GM12878 (cell line): ENCODE measurements around the gene CDH1.

Experiments used
- CTCF ChIP-seq, 3 experiments: IDR thresholded peaks in 2 of 3; conservative IDR thresholded peaks in 1 of 3; 2 replicates each; pipeline ENCODE4 v1.5.1; 2011; ENCODE audit warnings: low read depth in 3 of 3, low read length in 3 of 3, mild to moderate bottlenecking in 3 of 3, control low read depth in 2 of 3, moderate library complexity in 2 of 3, inconsistent platforms in 1 of 3, mixed read lengths in 1 of 3; ENCODE audit not compliant: control insufficient read depth in 2 of 3, insufficient read depth in 1 of 3; ENCODE audit errors: extremely low read depth in 1 of 3
- HDAC6 ChIP-seq: fragments of 200-600 bp; sonication (generic); IDR thresholded peaks from one replicate; pipeline ENCODE4 v1.8.0; 2017; ENCODE audit warnings: antibody characterized with exemption; ENCODE audit not compliant: unreplicated experiment
- MAX ChIP-seq: IDR thresholded peaks from 2 replicates; pipeline ENCODE4 v1.6.1; 2012; ENCODE audit warnings: low read depth, low read length, improper control_type of control experiment
- NRF1 ChIP-seq: conservative IDR thresholded peaks from 2 replicates; pipeline ENCODE4 v1.6.1; 2011; ENCODE audit warnings: mild to moderate bottlenecking, low read depth, low read length, improper control_type of control experiment
- RELA ChIP-seq: fragments of 450-650 bp; IDR thresholded peaks from 2 replicates; pipeline ENCODE4 v1.8.0; 2014; ENCODE audit warnings: borderline replicate concordance; ENCODE audit not compliant: partially characterized antibody
- SIN3A ChIP-seq: IDR thresholded peaks from 2 replicates; pipeline ENCODE4 v1.6.1; 2012; ENCODE audit warnings: low read depth, low read length, improper control_type of control experiment
- TARDBP ChIP-seq: IDR thresholded peaks from 2 replicates; pipeline ENCODE4 v1.6.1; 2016; ENCODE audit warnings: borderline replicate concordance

DNA sequence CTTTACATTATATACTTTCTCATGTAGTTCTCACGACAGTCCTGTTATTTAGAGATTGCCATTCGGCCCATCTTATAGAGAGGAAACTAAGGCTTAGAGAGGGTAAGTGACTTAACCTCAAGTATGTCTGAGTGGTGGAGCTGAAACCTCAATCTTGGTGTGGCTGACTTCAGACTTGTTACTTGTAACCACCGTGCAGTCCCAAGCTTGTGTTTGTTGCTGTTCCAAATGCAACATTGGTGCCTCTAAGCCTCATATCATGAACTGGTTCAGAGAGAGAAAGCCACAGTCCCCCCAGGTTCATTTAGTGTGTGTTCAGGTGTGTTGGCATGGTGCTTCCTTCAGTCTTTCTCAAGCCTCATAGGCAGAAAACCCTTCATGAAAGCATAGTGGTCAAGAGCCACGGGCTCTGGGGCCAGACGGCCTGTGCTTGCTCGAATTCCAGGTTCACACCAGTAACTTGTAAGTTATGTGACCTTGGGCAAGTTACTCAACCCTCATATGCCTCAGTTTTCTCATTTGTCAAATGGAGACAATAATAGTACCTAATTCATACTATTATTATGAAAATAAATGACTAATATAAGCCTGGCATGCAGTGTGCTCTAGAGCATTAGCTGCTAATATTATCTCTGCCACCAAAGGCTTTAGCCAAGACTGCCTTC lies 39.9 kb downstream of the CDH1 start:
- TF ChIP-seq MAX (no peak), CTCF (IDR thresholded peaks at IDR 0.05 in 2 of 3, conservative IDR thresholded peaks at IDR 0.05 in 1 of 3; ENCODE audit: control insufficient read depth in 2 of 3, extremely low read depth in 1 of 3, insufficient read depth in 1 of 3, low read depth in 3 of 3, low read length in 3 of 3) (no peak), SIN3A (no peak), NRF1 (no peak), HDAC6 (no peak), RELA (no peak), TARDBP (no peak)
